ENCODE data around the gene HECW1.
"Not testable (repeated sequence)": the region's sequence is repeated elsewhere in the genome, so short reads cannot be mapped to it uniquely, and the experiment has no call there.

HECW1 gene

GRCh38 chr7:43546231-43546630, 433.8 kb downstream of the HECW1 start:
- DNase-seq (ENCODE audit: low read depth) = no peak

- no peak for DNase-seq (ENCODE audit: low read depth)
These were observed 438.0 kb downstream of the HECW1 start for GRCh38 chr7:43550427-43550826.

GRCh38 chr7:43552122-43552521, 439.7 kb downstream of the HECW1 start:
- DNase-seq (ENCODE audit: low read depth) = no peak

- DNase-seq (ENCODE audit: low read depth) = no peak
These were observed 441.6 kb downstream of the HECW1 start for GRCh38 chr7:43553999-43554398.

GRCh38 chr7:43554423-43554822, 442.0 kb downstream of the HECW1 start:
- DNase-seq (ENCODE audit: low read depth) = no peak

- DNase-seq (ENCODE audit: low read depth) = no peak
These were observed 445.5 kb downstream of the HECW1 start for GRCh38 chr7:43557831-43558495.

- DNase-seq (ENCODE audit: low read depth) = no peak
These were observed 446.9 kb downstream of the HECW1 start for GRCh38 chr7:43559171-43559945.

- DNase-seq (ENCODE audit: low read depth) = no peak
These were observed 447.5 kb downstream of the HECW1 start for GRCh38 chr7:43559946-43560335.

GRCh38 chr7:43560742-43561330, 448.4 kb downstream of the HECW1 start:
- DNase-seq (ENCODE audit: low read depth) = no peak

- DNase-seq (ENCODE audit: low read depth) = no peak
These were observed 449.9 kb downstream of the HECW1 start for GRCh38 chr7:43562383-43562782.

- no peak for DNase-seq (ENCODE audit: low read depth)
These were observed 453.3 kb downstream of the HECW1 start for GRCh38 chr7:43565786-43566185.

GRCh38 chr7:43568529-43568928, 456.1 kb downstream of the HECW1 start:
- no peak for DNase-seq (ENCODE audit: low read depth)

GRCh38 chr7:43569424-43569823, 457.0 kb downstream of the HECW1 start:
- no peak for DNase-seq (ENCODE audit: low read depth)

GRCh38 chr7:43570688-43571365, 458.4 kb downstream of the HECW1 start:
- no peak for DNase-seq (ENCODE audit: low read depth)

- no peak for DNase-seq (ENCODE audit: low read depth)
These were observed 460.1 kb downstream of the HECW1 start for GRCh38 chr7:43572516-43573049.

- DNase-seq (ENCODE audit: low read depth) = not testable (repeated sequence)
These were observed 461.4 kb downstream of the HECW1 start for GRCh38 chr7:43573832-43574231.

- DNase-seq (ENCODE audit: low read depth) = no peak
These were observed 463.1 kb downstream of the HECW1 start for GRCh38 chr7:43575506-43575905.

GRCh38 chr7:43576241-43576640, 463.8 kb downstream of the HECW1 start:
- DNase-seq (ENCODE audit: low read depth) = no peak

- no peak for DNase-seq (ENCODE audit: low read depth)
These were observed 465.1 kb downstream of the HECW1 start for GRCh38 chr7:43577485-43577951.

- DNase-seq (ENCODE audit: low read depth) = peak; percentile 96
These were observed 470.3 kb downstream of the HECW1 start, which contains the start of gene STK17A for GRCh38 chr7:43582503-43583423. Gene STK17A (plus strand): TSS chr7:43583108. CDS start chr7:43583244, 136 bp downstream.

All from stimulated activated CD8-positive, alpha-beta memory T cell treated with anti-CD3 and anti-CD28 coated beads, Interleukin-12 subunit alpha, Interleukin-12 subunit beta, amount 100 ng/mL, for 4 hours (primary cell).